ENCODE measurements around the gene RBM33. TPM values are rescaled to one million over a fixed set of nuclear protein-coding genes. Genes with fewer than 3 reads are reported as not detected.

RBM33 gene
- total and polyA plus RNA-seq, 9 of the 15 experiments (the other 6 are each of a cell fraction or from before 2014, with no cell fraction given) = 4.4 to 80.7 (median 27.3) TPM

- ChIA-PET POLR2A (interaction anchor here (1.2 kb wide), 1 partner anchor 9 kb away, joined by 4 read pairs; no protein-coding TSS in a partner anchor), CTCF (ENCODE audit: low intra/inter-chr PET ratio) (no interaction called here)
- WGBS (ENCODE audit: insufficient coverage, low coverage, missing lambda C conversion rate) = 93% methylated on average over 9 of the region's 9 CpGs
- TF ChIP-seq FOXJ3 (CRISPR knock-in tag; IDR thresholded peaks at IDR 0.05) (no peak), GTF2B (IDR thresholded peaks at IDR 0.05; ENCODE audit: extremely low read depth, insufficient read length) (no peak), TAF15 (IDR thresholded peaks at IDR 0.05; ENCODE audit: low read depth, low read length) (no peak), TCF7 (IDR thresholded peaks at IDR 0.05; ENCODE audit: borderline replicate concordance) (no peak), ZBTB12 (CRISPR knock-in tag; IDR thresholded peaks at IDR 0.05) (no peak), NR2C2 (CRISPR knock-in tag; IDR thresholded peaks at IDR 0.05) (no peak), NR2C2 (tag; IDR thresholded peaks at IDR 0.05) (no peak), CBFB (CRISPR knock-in tag; IDR thresholded peaks at IDR 0.05) (no peak), ASH1L (IDR thresholded peaks at IDR 0.05; ENCODE audit: borderline replicate concordance, low read depth, partially characterized antibody) (no peak), UBTF (IDR thresholded peaks at IDR 0.05; ENCODE audit: borderline replicate concordance in 1 of 2, low read depth in 2 of 2, low read length in 2 of 2) (no peak), NFRKB (IDR thresholded peaks at IDR 0.05; ENCODE audit: low read depth) (no peak), RB1 (IDR thresholded peaks at IDR 0.05; ENCODE audit: low read depth) (no peak), MCM3 (IDR thresholded peaks at IDR 0.05) (no peak), ATF6 (CRISPR knock-in tag; IDR thresholded peaks at IDR 0.05) (no peak), MXI1 (IDR thresholded peaks at IDR 0.05; ENCODE audit: low read depth, low read length) (no peak), SMARCC2 (IDR thresholded peaks at IDR 0.05; ENCODE audit: low read depth) (no peak)
- TF ChIP-seq, protein P1, sequence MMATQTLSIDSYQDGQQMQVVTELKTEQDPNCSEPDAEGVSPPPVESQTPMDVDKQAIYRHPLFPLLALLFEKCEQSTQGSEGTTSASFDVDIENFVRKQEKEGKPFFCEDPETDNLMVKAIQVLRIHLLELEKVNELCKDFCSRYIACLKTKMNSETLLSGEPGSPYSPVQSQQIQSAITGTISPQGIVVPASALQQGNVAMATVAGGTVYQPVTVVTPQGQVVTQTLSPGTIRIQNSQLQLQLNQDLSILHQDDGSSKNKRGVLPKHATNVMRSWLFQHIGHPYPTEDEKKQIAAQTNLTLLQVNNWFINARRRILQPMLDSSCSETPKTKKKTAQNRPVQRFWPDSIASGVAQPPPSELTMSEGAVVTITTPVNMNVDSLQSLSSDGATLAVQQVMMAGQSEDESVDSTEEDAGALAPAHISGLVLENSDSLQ (IDR thresholded peaks at IDR 0.05) = no peak
- intact Hi-C loops (cut with micrococcal nuclease) (no loop called here), in situ Hi-C loops (cut with MboI) (no loop called here)
- Histone ChIP-seq H3K9me3 (replicated peaks; ENCODE audit: control insufficient read depth, insufficient read depth, low read depth, low read length) (no peaks in the 10 kb centered on the region), H3K79me2 (ENCODE audit: control insufficient read depth, insufficient read depth, low read length) (peaks cover 54% of the 10 kb centered on the region), H3K4me2 (ENCODE audit: insufficient read depth, low read length) (no peak overlapping the region), H3K9me1 (ENCODE audit: control insufficient read depth, insufficient read depth, low read length) (no peaks in the 10 kb centered on the region), H3K4me1 (replicated peaks in 1 of 2; ENCODE audit: control insufficient read depth in 2 of 2, insufficient read depth in 2 of 2, low read length in 2 of 2) (no peaks in the 10 kb centered on the region), H3K27me3 (ENCODE audit: control insufficient read depth in 2 of 2, insufficient read depth in 2 of 2, low read length in 2 of 2) (no peaks in the 10 kb centered on the region), H3K9ac (ENCODE audit: insufficient read depth in 1 of 2, low read depth in 2 of 2, low read length in 2 of 2) (no peak overlapping the region), H3K27ac (ENCODE audit: extremely low read depth, low read depth, low read length) (no peak overlapping the region), H2AFZ (ENCODE audit: low read depth, low read length) (no peak overlapping the region), H3K36me3 (ENCODE audit: control insufficient read depth, insufficient read depth, low read length) (peaks cover 95% of the 10 kb centered on the region), H4K20me1 (replicated peaks; ENCODE audit: control insufficient read depth, insufficient read depth, low read length) (peaks cover 4% of the 10 kb centered on the region), H3K4me3 (no peak overlapping the region)
- BruUV-seq (replicated peaks) = no TSS peak
- ATAC-seq (peak; percentile 38; the same call in 1 of the 3 replicates), FAIRE-seq (no peak), DNase-seq (ENCODE audit: extremely low read depth in 1 of 4, low spot score in 3 of 4) (no peak)
Measured at GRCh38 chr7:155745737-155746136, 101.3 kb downstream of the RBM33 start.

Data from K562 (cell line).